K562 (cell line): ENCODE measurements around the gene HEATR3. TPM values are rescaled to one million over a fixed set of nuclear protein-coding genes. Genes with fewer than 3 reads are reported as not detected.

ENCODE experiments used
- ATAC-seq: fragments of 200-7000 bp; cut with Tn5 transposase; 3 replicates; pipeline ENCODE4 v1.9.1; 2020; ENCODE audit warnings: moderate library complexity
- BruUV-seq: library from RNA; stranded (reverse); fragments of 400-500 nt; replicated peaks from 2 replicates; lab custom pipeline; 2021; lab: Mats Ljungman, UMichigan
- CTCF ChIA-PET: fragments of 300-600 bp; formaldehyde crosslinking; extraction: SDS; loops from one replicate; lab custom pipeline; 2021; ENCODE audit warnings: low intra/inter-chr PET ratio; lab: Yijun Ruan, JAX
- POLR2A ChIA-PET: fragments of 300-600, 350-650 bp; sonication (Branson Sonifier 250); formaldehyde crosslinking; extraction: SDS; loops from one replicate; lab custom pipeline; 2021; ENCODE audit warnings: antibody characterized with exemption, inconsistent platforms; lab: Yijun Ruan, JAX
- DNase-seq, 4 experiments: peaks; one replicate each; pipeline versions ENCODE4 v3.0.0 to v3.0.0-alpha.2; 2011 to 2018; ENCODE audit warnings: low spot score in 3 of 4, mixed read lengths in 3 of 4; ENCODE audit errors: extremely low read depth in 1 of 4
- FAIRE-seq: peaks from 2 replicates; lab custom pipeline; 2011; peaks lifted over from hg19 to GRCh38; lab: Jason Lieb, UNC
- H2AFZ ChIP-seq: 2 replicates; pipeline ENCODE4 v1.6.0; 2011; ENCODE audit warnings: low read depth, low read length, control low read depth, inconsistent platforms
- H3K27ac ChIP-seq: fragments of 200-600 bp; 3 replicates; pipeline ENCODE4 v1.8.0; 2011; ENCODE audit warnings: low read depth, mild to moderate bottlenecking, control low read depth, inconsistent platforms, low read length, moderate library complexity, mixed read lengths; ENCODE audit errors: extremely low read depth
- H3K27me3 ChIP-seq, 2 experiments: fragments of 300-600 bp in 1 of 2; 2 replicates in 1 of 2; 3 replicates in 1 of 2; pipeline versions ENCODE4 v1.6.0 to v1.8.0; 2011; ENCODE audit warnings: inconsistent platforms in 2 of 2, low read length in 2 of 2, mild to moderate bottlenecking in 1 of 2, mixed read lengths in 1 of 2, moderate library complexity in 1 of 2; ENCODE audit not compliant: control insufficient read depth in 2 of 2, insufficient read depth in 2 of 2
- H3K36me3 ChIP-seq: fragments of 300-600 bp; 3 replicates; pipeline ENCODE4 v1.8.0; 2011; ENCODE audit warnings: mild to moderate bottlenecking, low read length, inconsistent platforms; ENCODE audit not compliant: control insufficient read depth, insufficient read depth
- H3K4me1 ChIP-seq, 2 experiments: fragments of 200-600 bp in 1 of 2; replicated peaks in 1 of 2; 2 replicates in 1 of 2; 3 replicates in 1 of 2; pipeline versions ENCODE4 v1.5.1 to v1.8.0; 2011; ENCODE audit warnings: inconsistent platforms in 2 of 2, low read length in 2 of 2, mild to moderate bottlenecking in 1 of 2, mixed read lengths in 1 of 2, moderate library complexity in 1 of 2; ENCODE audit not compliant: control insufficient read depth in 2 of 2, insufficient read depth in 2 of 2
- H3K4me2 ChIP-seq: 2 replicates; pipeline ENCODE4 v1.6.1; 2011; ENCODE audit warnings: low read length, control low read depth, inconsistent platforms, mixed read lengths; ENCODE audit not compliant: insufficient read depth
- H3K4me3 ChIP-seq: fragments of 200-600 bp; sonication (generic), shearing (Covaris generic); 2 replicates; pipeline ENCODE4 v1.5.1; 2016; ENCODE audit warnings: control low read depth, inconsistent platforms
- H3K79me2 ChIP-seq: fragments of 200-600 bp; 3 replicates; pipeline ENCODE4 v1.8.0; 2011; ENCODE audit warnings: low read length, inconsistent platforms; ENCODE audit not compliant: control insufficient read depth, insufficient read depth
- H3K9ac ChIP-seq, 2 experiments: 2 replicates each; pipeline versions ENCODE4 v1.6.0 to v1.6.1; 2011; ENCODE audit warnings: low read depth in 2 of 2, low read length in 2 of 2, control low read depth in 1 of 2, inconsistent platforms in 1 of 2, mild to moderate bottlenecking in 1 of 2, mixed read lengths in 1 of 2; ENCODE audit not compliant: insufficient read depth in 1 of 2
- H3K9me1 ChIP-seq: one replicate; pipeline ENCODE4 v1.6.0; 2011; ENCODE audit warnings: inconsistent platforms, mild to moderate bottlenecking, low read length, moderate library complexity; ENCODE audit not compliant: control insufficient read depth, insufficient read depth
- H3K9me3 ChIP-seq: replicated peaks from 2 replicates; pipeline ENCODE4 v1.5.1; 2011; ENCODE audit warnings: low read depth, low read length, inconsistent platforms; ENCODE audit not compliant: control insufficient read depth, insufficient read depth
- H4K20me1 ChIP-seq: replicated peaks from 2 replicates; pipeline ENCODE4 v1.6.1; 2011; ENCODE audit warnings: low read length, inconsistent platforms, mixed read lengths; ENCODE audit not compliant: control insufficient read depth, insufficient read depth
- CBX1 ChIP-seq: sonication (generic); IDR thresholded peaks from 2 replicates; pipeline ENCODE4 v1.6.1; 2016; ENCODE audit warnings: antibody characterized with exemption, low read depth, mild to moderate bottlenecking
- CTBP1 ChIP-seq: fragments of 450-650 bp; IDR thresholded peaks from 2 replicates; pipeline ENCODE4 v1.6.1; 2016; ENCODE audit warnings: borderline replicate concordance
- FOXM1 ChIP-seq, 2 experiments: fragments of 450-650 bp in 1 of 2; sonication (generic) in 1 of 2; formaldehyde crosslinking in 1 of 2; IDR thresholded peaks; 2 replicates each; pipeline versions ENCODE4 v1.6.1 to v1.9.0; 2017 to 2022; ENCODE audit warnings: low read depth in 2 of 2, mild to moderate bottlenecking in 2 of 2, missing genetic modification reagents in 1 of 2, moderate library complexity in 1 of 2
- FOXP1 ChIP-seq: sonication (generic); formaldehyde crosslinking; IDR thresholded peaks from 2 replicates; pipeline ENCODE4 v1.8.0; 2022; ENCODE audit warnings: mild to moderate bottlenecking, missing genetic modification reagents
- HDAC1 ChIP-seq, 2 experiments: fragments of 450-650 bp; IDR thresholded peaks; 2 replicates each; pipeline ENCODE4 v1.6.1; 2016 to 2017; ENCODE audit warnings: inconsistent platforms in 1 of 2, mild to moderate bottlenecking in 1 of 2, moderate library complexity in 1 of 2
- KAT7 ChIP-seq: sonication (generic); formaldehyde crosslinking; IDR thresholded peaks from 2 replicates; pipeline ENCODE4 v1.8.0; 2022; ENCODE audit warnings: missing genetic modification reagents, mild to moderate bottlenecking, borderline replicate concordance
- KLF1 ChIP-seq: fragments of 450-650 bp; IDR thresholded peaks from 2 replicates; pipeline ENCODE4 v1.6.1; 2016; ENCODE audit warnings: missing genetic modification characterization, missing compliant biosample characterization
- NFIX ChIP-seq: fragments of 250-450 bp; sonication (Bioruptor Pico); IDR thresholded peaks from 2 replicates; pipeline ENCODE4 v1.4.0; 2020; ENCODE audit warnings: low read depth, mild to moderate bottlenecking, moderate library complexity
- NR3C1 ChIP-seq: sonication (generic); formaldehyde crosslinking; IDR thresholded peaks from 2 replicates; pipeline ENCODE4 v1.8.1; 2022; ENCODE audit warnings: missing genetic modification reagents
- PHF21A ChIP-seq: fragments of 450-650 bp; IDR thresholded peaks from 2 replicates; pipeline ENCODE4 v1.6.1; 2017; ENCODE audit warnings: low read depth, borderline replicate concordance
- RBBP5 ChIP-seq: fragments of 200-600 bp; sonication (generic); IDR thresholded peaks from 2 replicates; pipeline ENCODE4 v1.6.1; 2012; ENCODE audit warnings: borderline replicate concordance, mild to moderate bottlenecking, low read length, control low read depth, inconsistent platforms; ENCODE audit not compliant: insufficient read depth, poor library complexity, severe bottlenecking
- RBFOX2 ChIP-seq: fragments of 200-400 bp; formaldehyde crosslinking; IDR thresholded peaks from 2 replicates; pipeline ENCODE4 v1.6.1; 2017; ENCODE audit warnings: low read depth, mild to moderate bottlenecking, low read length, moderate library complexity
- STAG1 ChIP-seq: sonication (generic); formaldehyde crosslinking; IDR thresholded peaks from 2 replicates; pipeline ENCODE4 v1.5.0; 2020; ENCODE audit warnings: missing genetic modification reagents, borderline replicate concordance
- TFAM ChIP-seq: fragments of 250-450 bp; sonication (Bioruptor Pico); conservative IDR thresholded peaks from 2 replicates; pipeline ENCODE4 v1.5.0; 2021; ENCODE audit warnings: mild to moderate bottlenecking, moderate library complexity
- YY1 ChIP-seq, 3 experiments: IDR thresholded peaks; 2 replicates each; pipeline ENCODE4 v1.6.1; 2011; ENCODE audit warnings: low read length in 2 of 3, mild to moderate bottlenecking in 2 of 3, moderate library complexity in 2 of 3, borderline replicate concordance in 1 of 3, control low read depth in 1 of 3, low read depth in 1 of 3; ENCODE audit not compliant: insufficient read depth in 3 of 3, insufficient replicate concordance in 2 of 3, control insufficient read depth in 1 of 3, insufficient read length in 1 of 3; ENCODE audit errors: extremely low read depth in 1 of 3
- ZBTB7A ChIP-seq: IDR thresholded peaks from 2 replicates; pipeline ENCODE4 v1.6.1; 2011; ENCODE audit warnings: low read depth, mild to moderate bottlenecking, low read length, moderate library complexity, borderline replicate concordance; ENCODE audit not compliant: control insufficient read depth
- ZNF436 ChIP-seq: fragments of 250-450, 450-650 bp; sonication (Bioruptor Pico); formaldehyde crosslinking; IDR thresholded peaks from 2 replicates; pipeline ENCODE4 v1.7.0; 2020; ENCODE audit warnings: mild to moderate bottlenecking
- ZNF507 ChIP-seq: conservative IDR thresholded peaks from 2 replicates; pipeline ENCODE4 v1.6.1; 2017; ENCODE audit warnings: missing genetic modification characterization, missing compliant biosample characterization
- ZNF586 ChIP-seq: fragments of 450-650 bp; formaldehyde crosslinking; conservative IDR thresholded peaks from 2 replicates; pipeline ENCODE4 v1.4.0; 2020; ENCODE audit warnings: mild to moderate bottlenecking, moderate library complexity
- WGBS: fragments of 100-300 bp; shearing (Covaris generic); methylation state at CpG from one replicate; pipeline ENCODE4 v1.1.6; 2016; ENCODE audit warnings: low coverage, mixed read lengths; ENCODE audit not compliant: insufficient coverage; ENCODE audit errors: missing lambda C conversion rate; 5-methylcytosine and 5-hydroxymethylcytosine counted together
- in situ Hi-C: fragments of 300-500 bp; cut with MboI; formaldehyde crosslinking; loops from 4 replicates; pipeline ENCODE4 v1.15.0; 2018; ENCODE audit warnings: inconsistent platforms, mixed read lengths
- intact Hi-C: fragments of 100-400 bp; cut with micrococcal nuclease; formaldehyde crosslinking; loops from 2 replicates; pipeline ENCODE4 v1.14.2; 2022
- polyA plus RNA-seq, 8 experiments: library from polyadenylated mRNA; depleted of rRNA in 4 of 8; stranded (reverse) in 5 of 8; unstranded in 3 of 8; fragments of >200 nt; fragmentation: Nextera tagmentation in 2 of 8; fragmentation: Illumina TruSeq in 1 of 8; extraction: Ambion mirVana in 2 of 8; extraction: Trizol in 1 of 8; gene quantifications; 2 replicates each; pipeline versions ENCODE4 v1.2.1 to v1.2.3, GENCODE V29; 2011 to 2014; ENCODE audit warnings: inconsistent platforms in 1 of 8, missing spikeins in 1 of 8
- total RNA-seq, 7 experiments: library from RNA; depleted of rRNA in 6 of 7; stranded (reverse); fragments of >200 nt in 6 of 7; fragmentation: Illumina TruSeq in 2 of 7; extraction: Trizol in 2 of 7; gene quantifications; 2 replicates each; pipeline versions ENCODE4 v1.2.1 to v1.2.3, GENCODE V29; 2011 to 2021; ENCODE audit warnings: low replicate concordance in 1 of 7
- TF ChIP-seq, protein P1 (sequence below): fragments of 200-800 bp; sonication (Bioruptor generic); IDR thresholded peaks from 2 replicates; pipeline ENCODE4 v1.6.1; 2017; ENCODE audit warnings: missing genetic modification characterization, missing compliant biosample characterization

HEATR3 gene
- total and polyA plus RNA-seq, 9 of the 15 experiments (the other 6 are each of a cell fraction or from before 2014, with no cell fraction given) = 1.7 to 30.2 (median 18.8) TPM

DNA sequence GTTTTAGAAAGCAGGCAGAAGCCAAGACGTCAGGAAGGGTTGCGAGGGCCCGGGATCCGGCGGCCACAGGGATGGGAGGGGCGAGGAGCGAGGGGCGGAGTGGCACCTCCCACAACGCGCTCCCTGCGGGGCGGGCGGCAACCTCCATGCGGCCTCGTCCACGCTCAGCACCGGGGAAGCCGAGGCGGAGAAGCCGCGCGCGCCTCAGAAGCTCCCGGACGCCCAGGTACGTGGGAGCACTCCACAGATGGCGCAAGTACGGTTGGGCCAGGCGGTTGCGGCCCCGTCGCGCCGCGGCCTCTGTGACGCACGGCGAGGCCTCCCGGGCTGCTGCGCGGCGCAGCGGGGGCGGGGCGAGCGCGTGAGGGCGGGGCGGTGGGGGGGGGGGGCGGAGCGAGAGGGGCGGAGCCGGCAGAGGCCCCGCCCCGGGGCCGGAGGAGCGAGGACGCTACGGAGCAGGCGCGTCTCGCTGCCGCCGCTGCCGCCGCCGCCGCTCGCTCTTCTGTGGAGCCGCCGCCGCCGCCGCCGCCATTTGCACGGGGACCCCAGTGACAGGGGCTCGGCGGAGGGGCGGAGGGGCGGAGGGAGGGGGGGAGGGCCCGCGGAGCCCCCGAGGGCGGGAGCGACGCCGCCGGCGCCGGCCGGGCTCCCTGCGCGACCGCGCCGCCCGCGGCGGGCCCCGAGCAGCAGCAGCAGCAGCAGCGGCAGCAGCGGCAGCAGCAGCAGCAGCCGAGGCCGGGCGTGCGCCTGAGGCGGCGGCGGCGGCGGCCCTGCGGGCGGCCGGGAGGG, 87.2 kb downstream of the HEATR3 start, which contains the start of gene TENT4B:
Gene TENT4B (plus strand): TSS at position 500 of the 789 bp plus-strand sequence. CDS start 316 bp downstream, outside the sequence.
- peak; percentile 89 for ATAC-seq
- Histone ChIP-seq H3K4me3 (peak within 1 kb of the TSS; percentile 76), H3K27ac (peak within 1 kb of the TSS; percentile 98), H3K9ac (peak within 1 kb of the TSS; percentile 88 to 95), H3K79me2 (peaks cover 38% of the 10 kb centered on the region), H3K4me1 (peaks cover 17 to 24% of the 10 kb centered on the region in 2 experiments; a peak in 4 of 5 replicates), H3K36me3 (no peaks in the 10 kb centered on the region), H3K9me1 (no peaks in the 10 kb centered on the region), H4K20me1 (peaks cover 18% of the 10 kb centered on the region), H3K27me3 (no peaks in the 10 kb centered on the region), H2AFZ (peak within 1 kb of the TSS; percentile 94), H3K9me3 (no peaks in the 10 kb centered on the region), H3K4me2 (peak within 1 kb of the TSS; percentile 90)
- in situ Hi-C loops (no loop called here), intact Hi-C loops (no loop called here)
- DNase-seq = peak; percentile 87 to 98 (median 97)
- ChIA-PET CTCF (interaction anchor here (0.6 kb wide), 1 partner anchor 57 kb away, joined by 3 read pairs; no protein-coding TSS in a partner anchor), POLR2A (interaction anchor here (0.6 to 1.0 kb wide), 3 partner anchors 13 to 461 kb away, joined by 3 to 4 read pairs (median 3); no protein-coding TSS in a partner anchor)
- no TSS peak for BruUV-seq
- WGBS = 1% methylated on average over 20 of the region's 114 CpGs
- peak; percentile 71 for FAIRE-seq
- no peak for TF ChIP-seq PHF21A
- peak; percentile 42; the same call in 1 of the 2 replicates for TF ChIP-seq CBX1
- TF ChIP-seq KAT7 (CRISPR knock-in tag) = no peak
- peak; percentile 46; the same call in 1 of the 2 replicates for TF ChIP-seq KLF1
- peak; percentile 4; the same call in 1 of the 2 replicates for TF ChIP-seq ZBTB7A
- no peak for TF ChIP-seq TFAM
- no peak for TF ChIP-seq ZNF436
- TF ChIP-seq NFIX = no peak
- TF ChIP-seq ZNF507 (tag) = no peak
- TF ChIP-seq YY1 (IDR thresholded peaks at IDR 0.05; ENCODE audit: borderline replicate concordance in 1 of 3, control insufficient read depth in 1 of 3, extremely low read depth in 1 of 3, insufficient read depth in 3 of 3, insufficient read length in 1 of 3, insufficient replicate concordance in 2 of 3, low read depth in 1 of 3, low read length in 2 of 3) = peak in 2 of 3 experiments; percentile 11 to 64
- peak in 1 of 2 experiments; percentile 71; a peak in 2 of 4 replicates for TF ChIP-seq HDAC1 (IDR thresholded peaks at IDR 0.05)
- TF ChIP-seq FOXP1 = peak; percentile 55; the same call in 1 of the 2 replicates
- peak; percentile 53 for TF ChIP-seq RBBP5
- peak; percentile 59; the same call in 1 of the 2 replicates for TF ChIP-seq NR3C1 (CRISPR knock-in tag)
- peak; percentile 90 for TF ChIP-seq RBFOX2
- no peak for TF ChIP-seq STAG1 (CRISPR knock-in tag)
- peak; percentile 85 for TF ChIP-seq CTBP1
- TF ChIP-seq ZNF586 (CRISPR knock-in tag) = no peak
- TF ChIP-seq, protein P1, sequence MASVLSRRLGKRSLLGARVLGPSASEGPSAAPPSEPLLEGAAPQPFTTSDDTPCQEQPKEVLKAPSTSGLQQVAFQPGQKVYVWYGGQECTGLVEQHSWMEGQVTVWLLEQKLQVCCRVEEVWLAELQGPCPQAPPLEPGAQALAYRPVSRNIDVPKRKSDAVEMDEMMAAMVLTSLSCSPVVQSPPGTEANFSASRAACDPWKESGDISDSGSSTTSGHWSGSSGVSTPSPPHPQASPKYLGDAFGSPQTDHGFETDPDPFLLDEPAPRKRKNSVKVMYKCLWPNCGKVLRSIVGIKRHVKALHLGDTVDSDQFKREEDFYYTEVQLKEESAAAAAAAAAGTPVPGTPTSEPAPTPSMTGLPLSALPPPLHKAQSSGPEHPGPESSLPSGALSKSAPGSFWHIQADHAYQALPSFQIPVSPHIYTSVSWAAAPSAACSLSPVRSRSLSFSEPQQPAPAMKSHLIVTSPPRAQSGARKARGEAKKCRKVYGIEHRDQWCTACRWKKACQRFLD (CRISPR knock-in tag) = no peak
- no peak for TF ChIP-seq FOXM1 (IDR thresholded peaks at IDR 0.05; ENCODE audit: low read depth)
- TF ChIP-seq FOXM1 (CRISPR knock-in tag; IDR thresholded peaks at IDR 0.05; ENCODE audit: low read depth) = peak; percentile 70; the same call in 1 of the 2 replicates
